ENCODE data around the gene EHBP1.

The EHBP1 gene

GRCh38 chr2:62724106-62724505 is 18.6 kb downstream of the EHBP1 start:
- DNase-seq (ENCODE audit: low read depth), result no peak

GRCh38 chr2:62724886-62725711 is 19.6 kb downstream of the EHBP1 start:
- TF ChIP-seq CTCF (IDR thresholded peaks at IDR 0.05; ENCODE audit: insufficient read depth, low read depth, low read length, missing control alignments), result peak; percentile 21
- H3K4me3 ChIP-seq (ENCODE audit: low read length), result no peak overlapping the region
- DNase-seq (ENCODE audit: low read depth), result peak; percentile 33

More at GRCh38 chr2:62724106-62724505, 18.6 kb downstream of the EHBP1 start:
- H3K4me3 ChIP-seq (ENCODE audit: low read length), result no peak overlapping the region
- TF ChIP-seq CTCF (IDR thresholded peaks at IDR 0.05; ENCODE audit: insufficient read depth, low read depth, low read length, missing control alignments), result no peak

GRCh38 chr2:62725712-62726055 is 20.2 kb downstream of the EHBP1 start:
- H3K4me3 ChIP-seq (ENCODE audit: low read length), result no peak overlapping the region
- no peak for TF ChIP-seq CTCF (IDR thresholded peaks at IDR 0.05; ENCODE audit: insufficient read depth, low read depth, low read length, missing control alignments)
- no peak for DNase-seq (ENCODE audit: low read depth)

- no peak for TF ChIP-seq CTCF (IDR thresholded peaks at IDR 0.05; ENCODE audit: insufficient read depth, low read depth, low read length, missing control alignments)
- no peak for DNase-seq (ENCODE audit: low read depth)
- H3K4me3 ChIP-seq (ENCODE audit: low read length), result no peak overlapping the region
Observed at GRCh38 chr2:62727259-62727867, 21.9 kb downstream of the EHBP1 start.

GRCh38 chr2:62727876-62728566 is 22.5 kb downstream of the EHBP1 start:
- no peak for TF ChIP-seq CTCF (IDR thresholded peaks at IDR 0.05; ENCODE audit: insufficient read depth, low read depth, low read length, missing control alignments)
- no peak overlapping the region for H3K4me3 ChIP-seq (ENCODE audit: low read length)
- no peak for DNase-seq (ENCODE audit: low read depth)

- TF ChIP-seq CTCF (IDR thresholded peaks at IDR 0.05; ENCODE audit: insufficient read depth, low read depth, low read length, missing control alignments), result no peak
- no peak for DNase-seq (ENCODE audit: low read depth)
- H3K4me3 ChIP-seq (ENCODE audit: low read length), result no peak overlapping the region
Observed at GRCh38 chr2:62731275-62731674, 25.8 kb downstream of the EHBP1 start.
